ENCODE data around the gene MAN2B1.
"Not testable (repeated sequence)": the region's sequence is repeated elsewhere in the genome, so short reads cannot be mapped to it uniquely, and the experiment has no call there.

DNA sequence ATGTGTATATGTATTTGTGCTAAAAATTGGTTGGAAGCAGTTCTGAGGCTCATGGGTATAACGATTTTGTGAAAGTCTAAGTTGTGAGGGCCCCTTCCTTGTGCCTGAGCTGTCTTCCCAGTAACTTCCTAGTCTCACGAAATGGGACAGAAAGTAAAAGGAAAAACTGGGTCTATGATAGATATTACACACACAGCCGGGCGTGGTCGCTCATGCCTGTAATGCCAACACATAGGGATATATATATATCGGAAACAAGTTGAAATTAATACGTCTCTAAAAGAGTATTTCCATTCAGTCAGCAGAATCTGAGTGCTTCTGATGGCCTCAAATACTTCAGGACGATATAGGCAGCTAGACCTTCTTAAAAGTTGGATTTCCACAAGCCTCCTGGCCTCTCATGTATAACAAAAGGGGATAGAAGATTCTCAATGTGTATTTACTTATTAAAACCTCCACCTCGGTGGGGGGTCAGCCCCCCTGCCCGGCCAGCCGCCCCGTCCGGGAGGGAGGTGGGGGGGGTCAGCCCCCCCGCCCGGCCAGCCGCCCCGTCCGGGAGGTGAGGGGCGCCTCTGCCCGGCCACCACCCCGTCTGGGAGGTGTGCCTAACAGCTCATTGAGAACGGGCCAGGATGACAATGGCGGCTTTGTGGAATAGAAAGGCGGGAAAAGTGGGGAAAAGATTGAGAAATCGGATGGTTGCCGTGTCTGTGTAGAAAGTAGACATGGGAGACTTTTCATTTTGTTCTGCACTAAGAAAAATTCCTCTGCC is 45.1 kb downstream of the MAN2B1 start:
- TF ChIP-seq, protein P1, sequence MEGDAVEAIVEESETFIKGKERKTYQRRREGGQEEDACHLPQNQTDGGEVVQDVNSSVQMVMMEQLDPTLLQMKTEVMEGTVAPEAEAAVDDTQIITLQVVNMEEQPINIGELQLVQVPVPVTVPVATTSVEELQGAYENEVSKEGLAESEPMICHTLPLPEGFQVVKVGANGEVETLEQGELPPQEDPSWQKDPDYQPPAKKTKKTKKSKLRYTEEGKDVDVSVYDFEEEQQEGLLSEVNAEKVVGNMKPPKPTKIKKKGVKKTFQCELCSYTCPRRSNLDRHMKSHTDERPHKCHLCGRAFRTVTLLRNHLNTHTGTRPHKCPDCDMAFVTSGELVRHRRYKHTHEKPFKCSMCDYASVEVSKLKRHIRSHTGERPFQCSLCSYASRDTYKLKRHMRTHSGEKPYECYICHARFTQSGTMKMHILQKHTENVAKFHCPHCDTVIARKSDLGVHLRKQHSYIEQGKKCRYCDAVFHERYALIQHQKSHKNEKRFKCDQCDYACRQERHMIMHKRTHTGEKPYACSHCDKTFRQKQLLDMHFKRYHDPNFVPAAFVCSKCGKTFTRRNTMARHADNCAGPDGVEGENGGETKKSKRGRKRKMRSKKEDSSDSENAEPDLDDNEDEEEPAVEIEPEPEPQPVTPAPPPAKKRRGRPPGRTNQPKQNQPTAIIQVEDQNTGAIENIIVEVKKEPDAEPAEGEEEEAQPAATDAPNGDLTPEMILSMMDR (IDR thresholded peaks at IDR 0.05; ENCODE audit: low read depth, low read length), result not testable (repeated sequence)
- not testable (repeated sequence) for TF ChIP-seq EZH2phosphoT487 (IDR thresholded peaks at IDR 0.05; ENCODE audit: low read depth)
